ENCODE results near the gene S1PR2. TPM values are rescaled to one million over a fixed set of nuclear protein-coding genes. Genes with fewer than 3 reads are reported as not detected.

Gene S1PR2
- polyA plus RNA-seq, 1 experiment: 19.7 TPM

- no peak overlapping the region for H3K27ac ChIP-seq (ENCODE audit: low read depth, low read length)
- no peaks in the 10 kb centered on the region for H3K27me3 ChIP-seq (ENCODE audit: control insufficient read depth, insufficient read depth, low read length)
- POLR2A ChIA-PET: interaction anchor here (0.6 to 3.3 kb wide), 7 partner anchors 18 to 119 kb away, joined by 3 to 17 read pairs (median 6); partner anchors contain the start of genes ICAM5 and RAVER1
- H3K9me3 ChIP-seq (ENCODE audit: control insufficient read depth, insufficient read depth, low read length): no peaks in the 10 kb centered on the region; the same call in 1 of the 2 replicates
- TF ChIP-seq, protein P1, sequence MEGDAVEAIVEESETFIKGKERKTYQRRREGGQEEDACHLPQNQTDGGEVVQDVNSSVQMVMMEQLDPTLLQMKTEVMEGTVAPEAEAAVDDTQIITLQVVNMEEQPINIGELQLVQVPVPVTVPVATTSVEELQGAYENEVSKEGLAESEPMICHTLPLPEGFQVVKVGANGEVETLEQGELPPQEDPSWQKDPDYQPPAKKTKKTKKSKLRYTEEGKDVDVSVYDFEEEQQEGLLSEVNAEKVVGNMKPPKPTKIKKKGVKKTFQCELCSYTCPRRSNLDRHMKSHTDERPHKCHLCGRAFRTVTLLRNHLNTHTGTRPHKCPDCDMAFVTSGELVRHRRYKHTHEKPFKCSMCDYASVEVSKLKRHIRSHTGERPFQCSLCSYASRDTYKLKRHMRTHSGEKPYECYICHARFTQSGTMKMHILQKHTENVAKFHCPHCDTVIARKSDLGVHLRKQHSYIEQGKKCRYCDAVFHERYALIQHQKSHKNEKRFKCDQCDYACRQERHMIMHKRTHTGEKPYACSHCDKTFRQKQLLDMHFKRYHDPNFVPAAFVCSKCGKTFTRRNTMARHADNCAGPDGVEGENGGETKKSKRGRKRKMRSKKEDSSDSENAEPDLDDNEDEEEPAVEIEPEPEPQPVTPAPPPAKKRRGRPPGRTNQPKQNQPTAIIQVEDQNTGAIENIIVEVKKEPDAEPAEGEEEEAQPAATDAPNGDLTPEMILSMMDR (IDR thresholded peaks at IDR 0.05; ENCODE audit: low read depth, low read length): peak; percentile 95
- no peak for DNase-seq (ENCODE audit: low read depth, low spot score)
- CTCF ChIA-PET: interaction anchor here (0.5 to 5.9 kb wide), 21 partner anchors 10 to 337 kb away, joined by 3 to 85 read pairs (median 4); partner anchors contain the start of genes RAVER1 and TYK2
- no peak overlapping the region for H3K4me3 ChIP-seq (ENCODE audit: low read depth, low read length)
These were observed 38.4 kb upstream of the S1PR2 start for GRCh38 chr19:10269333-10270179.

- Histone ChIP-seq H3K27ac (ENCODE audit: low read depth, low read length) (no peak overlapping the region), H3K27me3 (ENCODE audit: control insufficient read depth, insufficient read depth, low read length) (no peaks in the 10 kb centered on the region), H3K4me3 (ENCODE audit: low read depth, low read length) (no peak overlapping the region), H3K9me3 (ENCODE audit: control insufficient read depth, insufficient read depth, low read length) (no peaks in the 10 kb centered on the region; the same call in 1 of the 2 replicates)
- ChIA-PET POLR2A (no interaction called here), CTCF (interaction anchor here (1.5 to 5.9 kb wide), 3 partner anchors 9 to 123 kb away, joined by 13 to 59 read pairs (median 24); no protein-coding TSS in a partner anchor)
- TF ChIP-seq, protein P1 (IDR thresholded peaks at IDR 0.05; ENCODE audit: low read depth, low read length): no peak
- no peak for DNase-seq (ENCODE audit: low read depth, low spot score)
These were observed 36.9 kb upstream of the S1PR2 start for GRCh38 chr19:10268071-10268470.

DNA sequence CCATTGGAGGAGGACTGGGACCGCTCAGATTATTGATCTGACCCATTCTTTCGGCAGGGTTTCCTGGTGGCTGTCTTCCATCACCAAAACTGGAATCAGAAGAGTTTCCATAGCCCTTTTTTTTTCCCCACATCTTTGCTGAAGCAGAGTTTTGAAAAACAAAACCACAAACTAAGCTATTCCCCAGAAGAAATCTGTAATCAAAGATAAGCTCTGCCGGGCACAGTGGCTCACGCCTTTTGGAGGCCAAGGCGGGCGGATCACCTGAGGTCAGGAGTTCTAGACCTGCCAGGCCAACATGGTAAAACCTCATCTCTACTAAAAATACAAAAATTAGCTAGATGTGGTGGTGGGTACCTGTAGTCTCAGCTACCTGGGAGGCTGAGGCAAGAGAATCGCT, 35.6 kb upstream of the S1PR2 start:
- no peaks in the 10 kb centered on the region; the same call in 1 of the 2 replicates for H3K9me3 ChIP-seq (ENCODE audit: control insufficient read depth, insufficient read depth, low read length)
- no peak for DNase-seq (ENCODE audit: low read depth, low spot score)
- no peak overlapping the region for H3K27ac ChIP-seq (ENCODE audit: low read depth, low read length)
- H3K4me3 ChIP-seq (ENCODE audit: low read depth, low read length): no peak overlapping the region
- H3K27me3 ChIP-seq (ENCODE audit: control insufficient read depth, insufficient read depth, low read length): no peaks in the 10 kb centered on the region
- CTCF ChIA-PET: interaction anchor here (0.5 to 5.9 kb wide), 7 partner anchors 13 to 125 kb away, joined by 3 to 59 read pairs (median 5); no protein-coding TSS in a partner anchor
- POLR2A ChIA-PET: interaction anchor here (0.7 kb wide), 1 partner anchor 40 kb away, joined by 3 read pairs; no protein-coding TSS in a partner anchor
- TF ChIP-seq, protein P1 (IDR thresholded peaks at IDR 0.05; ENCODE audit: low read depth, low read length): no peak

DNA sequence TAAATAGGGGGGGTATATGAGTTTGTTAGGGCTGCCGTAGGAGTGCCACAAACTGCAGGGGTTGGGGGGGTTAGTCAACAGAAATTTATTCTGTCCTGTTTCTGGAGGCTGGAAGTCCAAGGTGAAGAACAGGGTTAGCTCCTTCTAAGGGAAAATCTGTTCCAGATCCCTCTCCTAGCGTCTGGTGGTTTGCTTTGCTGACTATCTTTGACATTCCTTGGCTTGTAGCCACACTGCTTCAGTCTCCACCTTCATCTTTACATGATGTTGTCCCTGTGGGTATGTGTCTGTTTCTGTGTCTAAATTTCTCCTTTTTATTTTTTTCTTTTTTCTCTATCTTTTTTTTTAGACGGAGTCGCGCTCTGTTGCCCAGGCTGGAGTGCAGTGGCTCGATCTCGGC, 31.6 kb upstream of the S1PR2 start:
- no peak overlapping the region for H3K27ac ChIP-seq (ENCODE audit: low read depth, low read length)
- peaks cover 4% of the 10 kb centered on the region; the same call in 1 of the 2 replicates for H3K9me3 ChIP-seq (ENCODE audit: control insufficient read depth, insufficient read depth, low read length)
- DNase-seq (ENCODE audit: low read depth, low spot score): no peak
- TF ChIP-seq, protein P1 (IDR thresholded peaks at IDR 0.05; ENCODE audit: low read depth, low read length): no peak
- POLR2A ChIA-PET: interaction anchor here (0.7 kb wide), 2 partner anchors 65 to 141 kb away, joined by 3 read pairs; no protein-coding TSS in a partner anchor
- H3K4me3 ChIP-seq (ENCODE audit: low read depth, low read length): no peak overlapping the region
- CTCF ChIA-PET: interaction anchor here (1.1 to 1.2 kb wide), 2 partner anchors 126 to 127 kb away, joined by 5 to 7 read pairs; no protein-coding TSS in a partner anchor
- no peaks in the 10 kb centered on the region for H3K27me3 ChIP-seq (ENCODE audit: control insufficient read depth, insufficient read depth, low read length)
